Astrocyte of the hippocampus (primary cell): ENCODE data around the gene DENND6A.
"Not testable (repeated sequence)": the region's sequence is repeated elsewhere in the genome, so short reads cannot be mapped to it uniquely, and the experiment has no call there.

Experiments
- DNase-seq: peaks from one replicate; pipeline ENCODE4 v3.0.0; 2011; ENCODE audit warnings: low read depth, low spot score

DENND6A gene

GRCh38 chr3:57694146-57694545, 1.3 kb upstream of the DENND6A start:
- no peak for DNase-seq

DNA sequence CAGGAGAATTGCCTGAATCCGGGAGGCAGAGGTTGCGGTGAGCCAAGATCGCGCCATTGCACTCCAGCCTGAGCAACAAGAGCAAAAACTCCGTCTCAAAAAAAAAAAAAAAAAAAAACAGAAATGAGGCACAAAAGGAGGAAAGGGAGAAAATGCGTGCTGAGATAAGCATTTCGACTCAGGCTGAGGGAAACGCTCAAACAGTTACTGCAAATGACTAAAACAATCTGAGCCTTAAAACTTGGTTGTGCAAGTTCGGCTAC, 813 bp downstream of the DENND6A start:
- DNase-seq = not testable (repeated sequence)

- no peak for DNase-seq
Observed at GRCh38 chr3:57691411-57692132, 1.3 kb downstream of the DENND6A start.

- no peak for DNase-seq
Observed at GRCh38 chr3:57689367-57690053, 3.4 kb downstream of the DENND6A start.

GRCh38 chr3:57688291-57688690, 4.6 kb downstream of the DENND6A start:
- DNase-seq = no peak

- no peak for DNase-seq
Observed at GRCh38 chr3:57683286-57683685, 9.6 kb downstream of the DENND6A start.

DNA sequence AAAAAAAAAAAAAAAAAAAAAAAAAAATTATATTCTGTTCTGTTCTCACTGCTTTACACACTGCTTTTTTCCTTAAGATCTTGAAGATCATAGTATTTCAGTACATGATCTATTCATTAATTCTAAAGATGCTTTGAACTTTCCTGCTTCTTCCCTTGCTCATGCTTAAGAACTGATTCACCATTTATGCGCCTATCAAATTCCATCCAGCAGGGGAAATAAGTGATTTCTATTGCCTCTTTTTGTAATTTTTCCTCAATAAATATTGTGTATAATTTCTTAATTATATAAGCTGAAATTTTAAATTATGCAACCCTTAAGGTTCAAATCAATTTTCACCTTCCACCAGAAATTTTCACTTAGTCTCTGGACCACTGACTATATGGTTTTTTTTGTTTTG, 10.6 kb downstream of the DENND6A start:
- DNase-seq = peak; percentile 34

- DNase-seq = no peak
Observed at GRCh38 chr3:57681691-57682090, 11.2 kb downstream of the DENND6A start.

GRCh38 chr3:57680046-57680445, 12.8 kb downstream of the DENND6A start:
- DNase-seq = no peak

DNA sequence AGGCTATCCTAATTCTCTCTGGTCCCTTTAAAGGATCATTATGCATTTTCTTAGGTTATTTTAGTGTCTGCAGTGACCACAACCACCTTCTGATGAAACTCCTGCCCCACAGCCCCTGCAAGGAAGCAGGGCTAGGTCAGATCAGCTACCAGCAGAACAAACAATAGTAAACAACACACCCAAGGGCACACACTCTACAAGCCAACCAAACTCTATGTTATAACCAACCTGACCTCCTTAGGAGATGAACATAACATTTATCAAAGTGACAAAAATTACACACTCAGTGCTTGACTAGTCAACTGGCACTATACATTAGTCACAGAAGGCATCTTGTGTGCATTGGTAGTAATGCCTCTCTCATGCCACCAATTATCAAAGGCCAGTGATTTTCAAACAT, 17.3 kb downstream of the DENND6A start:
- DNase-seq = no peak

- no peak for DNase-seq
Observed at GRCh38 chr3:57673156-57673555, 19.7 kb downstream of the DENND6A start.

GRCh38 chr3:57670543-57670942, 22.3 kb downstream of the DENND6A start:
- DNase-seq = no peak

DNA sequence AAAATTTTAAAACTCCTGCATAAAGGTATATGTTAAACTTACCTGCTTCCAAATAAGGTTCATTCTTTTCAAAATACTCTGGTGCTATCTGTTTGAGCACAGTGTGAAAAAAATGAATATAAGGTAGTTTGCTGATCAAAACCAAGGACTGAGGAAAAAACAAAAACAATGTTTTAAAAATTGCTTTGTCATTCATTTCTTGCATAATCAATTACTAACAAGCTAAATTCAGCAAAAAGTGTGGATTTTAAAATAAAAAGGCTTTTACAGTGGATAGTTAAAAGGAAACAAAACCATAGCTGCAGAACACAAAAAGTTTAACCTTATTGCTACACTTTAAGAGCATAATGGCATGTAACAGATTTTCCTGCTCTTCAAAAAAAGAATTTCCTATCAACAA, 31.5 kb downstream of the DENND6A start:
- DNase-seq = no peak

DNA sequence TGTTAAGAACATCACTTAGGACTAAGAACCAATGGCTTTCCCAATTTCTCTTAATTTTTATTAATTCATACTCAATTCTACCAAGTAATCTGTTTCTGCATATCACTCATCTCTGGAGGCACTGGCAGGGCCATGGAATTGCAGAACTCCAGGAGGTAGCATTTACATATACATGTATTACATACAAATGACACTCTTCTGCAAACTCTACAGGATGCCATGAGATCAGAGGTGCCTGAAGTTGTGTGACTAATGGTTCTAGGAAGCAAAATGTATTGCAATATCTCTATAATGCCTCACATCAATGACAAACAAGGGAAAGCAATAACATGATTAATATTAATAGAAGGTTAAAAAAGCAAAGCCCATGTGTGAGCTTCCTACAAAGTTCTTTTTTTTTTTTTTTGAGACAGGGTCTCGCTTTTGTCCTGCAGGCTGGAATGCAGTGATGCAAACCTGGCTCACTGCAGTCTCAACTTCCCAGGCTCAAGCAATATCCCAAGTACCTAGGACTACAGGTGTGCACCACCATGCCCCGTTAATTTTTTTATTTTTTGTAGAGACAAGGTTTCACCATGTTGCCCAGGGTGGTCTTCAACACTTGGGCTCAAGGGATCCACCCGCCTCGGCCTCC, 33.0 kb downstream of the DENND6A start:
- no peak for DNase-seq

DNA sequence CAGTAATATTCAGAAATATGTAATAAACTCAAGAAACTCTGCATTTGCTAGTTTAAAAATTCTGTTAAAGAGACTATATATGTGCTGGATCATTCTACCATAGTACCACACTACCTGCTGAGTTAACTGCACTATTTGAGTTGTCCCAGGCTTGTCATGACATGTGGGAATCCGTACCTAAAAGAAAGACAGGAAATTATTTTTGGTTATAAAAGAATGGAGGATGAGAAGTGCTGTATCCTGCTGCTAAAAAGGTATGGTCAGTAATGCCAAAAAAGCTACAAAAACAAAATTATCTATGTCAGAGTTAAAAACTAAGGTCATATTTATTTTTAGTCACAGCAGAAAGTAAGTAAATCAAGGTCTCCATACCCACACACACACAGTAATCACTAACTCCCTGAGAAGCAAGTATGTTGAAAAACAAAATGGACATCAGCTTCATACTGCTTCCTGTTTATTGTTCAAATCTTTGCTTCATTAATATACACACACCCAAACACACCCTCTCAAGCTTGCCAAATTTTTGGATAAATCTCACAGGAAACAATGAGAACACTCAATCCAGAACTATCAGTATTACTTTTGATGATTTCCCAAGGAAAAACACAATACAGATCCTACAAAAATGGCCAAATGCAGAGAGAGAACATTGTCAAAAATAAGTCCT, 33.7 kb downstream of the DENND6A start:
- DNase-seq = no peak

DNA sequence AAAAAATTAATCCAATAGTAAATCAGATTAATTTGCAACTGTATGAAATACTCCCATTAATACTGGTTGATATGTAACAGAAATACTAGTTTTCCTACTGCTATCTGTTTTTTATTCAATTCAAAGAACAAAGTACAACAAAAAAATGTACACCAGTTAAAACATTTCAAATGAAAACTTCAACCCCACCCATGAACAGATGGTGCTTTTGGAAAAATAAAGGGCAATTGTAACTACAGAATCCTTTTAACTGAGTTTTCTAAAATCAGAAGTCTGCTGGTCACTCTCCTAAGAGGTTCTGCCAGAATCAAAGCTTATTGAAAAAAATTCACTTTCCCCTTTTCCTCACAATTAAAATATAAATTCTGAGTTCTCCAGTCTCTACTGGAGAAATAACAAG, 34.3 kb downstream of the DENND6A start:
- DNase-seq = no peak

- no peak for DNase-seq
Observed at GRCh38 chr3:57655727-57656126, 37.1 kb downstream of the DENND6A start.

DNA sequence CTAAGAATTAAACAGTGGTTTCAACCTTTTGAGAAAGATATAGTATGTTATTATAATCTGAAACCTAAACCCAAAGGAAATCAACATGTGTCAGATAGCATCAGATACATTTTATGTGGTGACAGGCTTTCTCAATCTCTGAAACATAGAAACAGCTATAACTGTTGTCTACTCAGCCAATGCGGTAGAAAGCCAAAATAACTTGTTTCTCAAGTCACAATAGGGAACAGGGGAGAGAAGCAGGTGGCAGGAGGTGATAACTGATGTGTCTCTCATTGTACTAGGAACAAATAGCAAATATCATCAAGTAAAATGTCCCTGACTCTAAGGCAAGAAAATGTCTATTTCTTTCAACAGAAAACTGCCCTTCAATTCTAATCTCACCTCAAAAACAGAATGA, 38.6 kb downstream of the DENND6A start:
- no peak for DNase-seq

DNA sequence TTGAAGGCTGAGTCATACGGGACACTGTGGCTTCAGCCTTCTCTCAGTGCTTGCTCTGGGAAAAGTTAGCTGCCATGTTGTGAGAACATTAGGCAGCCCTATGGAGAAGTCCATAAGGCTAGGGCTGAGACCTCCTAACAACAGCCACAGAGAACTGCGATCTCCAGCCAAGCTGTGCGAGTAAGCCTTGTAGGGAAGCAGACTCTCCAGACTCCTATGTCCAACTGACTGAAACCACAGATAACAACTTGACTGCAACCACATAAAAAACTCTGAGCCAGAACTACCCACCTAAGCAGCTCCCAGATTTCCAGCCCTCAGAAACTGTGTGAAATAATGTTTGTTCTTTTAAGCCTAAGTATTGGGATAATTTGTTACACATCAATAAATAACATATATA, 40.7 kb downstream of the DENND6A start:
- DNase-seq = peak; percentile 45

DNA sequence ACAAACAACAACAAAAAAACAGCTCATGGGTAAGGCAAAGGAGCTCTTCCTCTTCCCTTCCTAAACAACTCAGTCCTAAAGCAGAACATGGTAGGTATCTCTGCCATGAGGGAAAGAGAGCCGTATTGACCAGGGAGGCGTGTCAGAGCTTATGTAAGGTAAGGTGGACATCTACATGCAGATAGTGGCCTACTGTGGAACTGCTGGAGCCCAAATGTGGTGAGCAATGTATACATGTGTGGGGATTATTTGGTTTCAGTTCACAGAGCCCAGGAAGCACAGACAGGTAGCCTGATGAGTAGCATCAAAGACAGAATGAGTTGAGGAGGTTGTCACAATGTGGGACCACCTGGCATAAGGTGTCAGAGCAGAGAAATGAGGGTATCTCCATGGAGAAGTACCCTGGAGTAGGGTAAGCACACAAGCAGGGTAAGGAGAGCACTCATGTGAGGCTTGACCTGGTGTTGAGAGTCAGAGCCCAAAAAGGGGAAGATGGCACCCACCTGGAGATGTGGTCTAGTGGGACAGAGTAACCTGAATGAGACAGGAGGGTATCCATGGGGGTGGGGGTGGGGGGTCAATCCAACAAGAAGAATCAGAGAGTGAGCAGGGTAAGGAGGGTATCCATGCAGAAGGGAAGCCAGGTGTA, 45.5 kb downstream of the DENND6A start:
- DNase-seq = no peak

- DNase-seq = peak; percentile 47
Observed at GRCh38 chr3:57646723-57647122, 46.2 kb downstream of the DENND6A start.

DNA sequence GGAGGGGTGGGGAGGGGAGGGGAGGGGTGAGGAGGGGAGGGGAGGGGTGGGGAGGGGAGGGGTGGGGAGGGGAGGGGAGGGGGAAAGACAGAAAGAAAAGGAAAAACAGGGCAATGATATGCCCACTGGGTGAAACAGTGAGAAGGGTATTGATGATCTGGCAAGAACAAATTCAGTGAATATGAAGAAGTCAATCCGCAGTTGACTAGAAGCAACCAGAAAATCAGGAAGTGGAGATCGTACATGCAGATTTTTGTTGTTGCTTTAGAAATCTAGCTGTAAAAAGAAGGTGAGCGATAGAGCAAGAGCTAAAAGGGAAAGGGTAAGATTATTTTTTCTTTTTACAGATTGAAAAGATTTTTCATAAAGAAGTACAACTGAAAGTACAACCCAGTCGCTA, 48.1 kb downstream of the DENND6A start:
- no peak for DNase-seq
